Activated T-helper 9 cell treated with anti-CD3 and anti-CD28 coated beads, Interleukin-2, amount 50 U/mL, for 16 hours (primary cell): ENCODE results near the gene AFF2.

Source experiments
- DNase-seq: peaks from one replicate; pipeline ENCODE4 v3.0.0-alpha.2; 2020; ENCODE audit warnings: low read depth

AFF2 gene

DNA sequence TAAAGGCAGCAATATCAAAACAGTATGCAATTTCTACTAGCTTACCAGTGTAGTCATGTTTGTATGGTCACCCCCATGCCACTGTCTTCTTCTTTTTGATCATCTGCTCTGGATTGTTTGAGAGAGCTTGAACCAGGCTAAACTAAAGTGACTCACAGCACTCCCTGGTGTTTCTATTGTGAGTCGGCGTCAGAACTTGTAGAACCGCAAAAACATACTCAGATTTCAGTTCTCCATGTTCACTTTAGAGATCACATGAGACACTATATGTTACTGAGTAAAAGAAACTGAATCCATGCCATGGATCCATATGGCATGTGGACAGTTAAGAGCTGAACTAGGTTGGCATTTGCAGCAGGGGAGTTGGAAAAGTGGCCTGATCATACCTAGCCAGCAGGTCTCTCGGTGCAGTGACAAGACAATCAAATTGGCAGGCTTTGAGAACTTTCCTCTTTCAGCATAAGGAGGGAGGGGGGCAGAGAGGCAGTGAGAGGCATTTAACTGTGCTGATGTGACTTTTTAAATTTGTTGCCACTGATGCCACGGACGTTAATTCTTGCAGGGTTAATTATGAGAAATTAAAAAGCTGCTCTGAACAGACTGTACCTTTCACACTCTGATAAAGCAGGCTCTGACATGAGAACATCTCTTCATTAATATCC, 88.4 kb downstream of the AFF2 start:
- no peak for DNase-seq

DNA sequence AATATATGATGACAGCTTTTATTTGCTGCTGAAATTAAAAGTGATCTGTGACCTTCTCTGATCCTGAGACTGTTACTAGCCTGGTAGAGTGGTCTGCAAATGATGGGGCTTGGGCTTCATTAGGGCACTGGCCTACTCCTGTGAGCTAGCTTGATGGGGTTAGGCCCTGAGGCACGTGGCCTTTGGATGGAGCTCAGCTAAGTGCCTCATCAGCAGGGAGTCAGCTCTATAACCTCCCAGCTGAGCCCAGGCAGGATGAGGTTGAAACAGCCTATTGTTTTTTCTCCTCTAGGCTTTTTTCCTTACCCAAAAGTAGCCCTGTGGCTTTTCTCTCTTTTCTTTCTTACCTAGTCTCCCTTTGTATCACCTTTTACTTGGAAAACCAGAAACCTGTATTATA, 92.2 kb downstream of the AFF2 start:
- DNase-seq, result no peak

DNA sequence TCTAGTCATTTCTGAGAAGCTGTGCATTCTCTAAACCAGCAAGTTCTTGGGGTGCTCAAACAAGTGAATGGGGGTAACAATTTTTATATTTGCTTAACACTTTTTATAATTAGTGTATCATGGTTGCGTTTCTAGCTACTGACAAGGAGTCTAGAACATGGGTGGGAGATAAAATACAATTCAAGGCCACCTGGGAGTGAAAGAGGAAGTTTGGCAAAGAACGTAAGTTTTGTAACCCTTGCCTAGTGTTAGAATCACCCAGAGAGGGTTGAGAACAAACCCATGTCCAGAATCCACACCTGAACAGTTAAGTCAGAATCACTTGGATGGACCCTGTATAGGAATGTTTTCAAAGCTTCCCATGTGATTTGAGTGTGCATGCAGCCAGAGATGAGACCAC, 92.7 kb downstream of the AFF2 start:
- DNase-seq, result no peak

DNA sequence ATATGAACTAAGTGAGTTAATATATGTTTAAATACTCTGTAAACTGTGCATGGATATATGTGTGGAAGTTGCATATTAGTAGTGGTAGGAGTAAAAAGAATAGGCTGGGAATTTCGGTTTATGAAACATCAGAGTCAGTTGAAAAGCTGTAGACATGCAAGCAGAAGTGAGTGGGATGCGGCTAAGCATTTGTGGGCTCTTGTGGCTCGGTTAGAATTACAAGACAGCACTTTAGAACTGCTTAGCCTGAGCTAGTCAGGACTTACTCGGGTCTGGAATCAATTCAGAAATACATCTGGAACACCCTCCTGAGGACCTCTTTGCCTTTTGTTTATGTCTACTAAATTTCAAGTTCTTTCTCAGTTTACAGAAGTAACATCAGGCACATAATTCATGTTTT, 93.6 kb downstream of the AFF2 start:
- no peak for DNase-seq

DNA sequence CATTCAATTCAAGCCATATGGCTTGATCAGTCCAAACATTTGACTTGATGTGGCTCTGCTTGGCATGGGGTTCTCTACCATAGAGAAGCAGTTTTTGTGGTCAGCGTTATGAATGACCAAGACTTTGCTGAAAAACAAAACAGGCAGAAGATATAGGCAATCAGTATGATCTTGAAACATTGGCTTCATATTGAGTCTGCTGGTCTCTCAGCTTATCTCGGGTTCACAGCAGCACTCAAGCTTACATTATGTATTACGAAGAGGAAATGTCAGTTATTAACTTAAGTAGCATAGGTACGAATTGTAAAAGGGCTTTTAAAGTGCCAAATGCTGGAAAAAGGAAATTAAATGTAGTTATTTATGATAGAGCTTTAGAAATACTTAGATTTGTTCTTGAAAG, 99.0 kb downstream of the AFF2 start:
- no peak for DNase-seq

DNA sequence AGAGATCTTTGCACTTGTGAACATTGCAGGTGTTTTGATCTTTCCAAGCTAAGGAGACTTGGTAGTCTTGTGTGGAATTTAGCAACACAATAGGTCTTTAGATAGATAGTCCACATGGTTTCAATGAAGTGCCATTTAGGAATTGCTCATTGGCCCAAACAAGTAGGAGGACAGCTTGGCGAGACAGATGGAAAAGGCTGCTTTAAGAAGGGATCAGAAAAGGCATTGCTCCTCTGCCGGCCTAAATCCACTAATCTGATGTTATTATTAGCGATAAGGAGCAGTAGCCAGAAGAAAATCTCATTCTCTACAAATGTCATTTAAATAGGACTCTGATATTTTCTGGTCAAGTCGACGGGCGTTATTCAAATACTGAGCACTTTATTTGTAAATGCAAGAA, 99.7 kb downstream of the AFF2 start:
- no peak for DNase-seq

DNA sequence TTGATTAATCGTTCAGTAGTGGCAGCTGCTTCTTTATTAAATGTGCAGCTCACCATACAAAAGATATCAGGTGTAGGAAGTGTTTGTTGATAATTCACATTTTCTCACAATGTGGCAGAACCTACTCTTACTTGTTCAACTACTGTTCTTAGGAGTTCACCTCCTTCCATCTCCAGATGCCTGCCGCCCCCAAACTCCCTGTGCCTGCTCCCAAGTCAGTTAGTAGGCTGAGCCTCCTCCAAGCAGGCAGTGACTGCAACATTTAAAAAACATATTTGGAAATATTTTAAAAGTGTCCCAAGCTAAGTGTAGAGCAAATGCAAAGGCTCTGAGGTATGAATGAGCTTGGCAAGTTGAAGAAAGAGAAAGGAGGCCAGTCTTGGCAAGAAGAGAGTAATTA, 100.2 kb downstream of the AFF2 start:
- DNase-seq, result no peak

DNA sequence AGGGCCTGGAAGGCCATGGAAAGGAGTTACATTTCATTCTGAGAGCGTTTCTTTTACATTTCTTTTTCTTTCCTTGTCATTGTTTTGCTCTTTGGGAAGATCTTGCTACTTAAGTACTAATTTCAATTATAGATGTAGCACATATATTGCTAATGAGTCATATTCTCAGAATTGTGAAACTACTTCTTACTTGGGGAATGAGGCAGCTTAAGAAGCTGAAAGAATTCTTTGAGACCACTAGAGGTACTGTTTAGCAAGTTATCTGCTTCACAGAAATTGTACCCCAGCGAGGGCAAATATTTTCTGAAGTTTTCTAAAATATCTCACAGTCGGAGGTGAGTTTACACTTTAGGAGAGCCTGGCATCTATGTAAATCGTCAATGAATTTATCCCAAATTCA, 100.6 kb downstream of the AFF2 start:
- DNase-seq, result no peak

DNA sequence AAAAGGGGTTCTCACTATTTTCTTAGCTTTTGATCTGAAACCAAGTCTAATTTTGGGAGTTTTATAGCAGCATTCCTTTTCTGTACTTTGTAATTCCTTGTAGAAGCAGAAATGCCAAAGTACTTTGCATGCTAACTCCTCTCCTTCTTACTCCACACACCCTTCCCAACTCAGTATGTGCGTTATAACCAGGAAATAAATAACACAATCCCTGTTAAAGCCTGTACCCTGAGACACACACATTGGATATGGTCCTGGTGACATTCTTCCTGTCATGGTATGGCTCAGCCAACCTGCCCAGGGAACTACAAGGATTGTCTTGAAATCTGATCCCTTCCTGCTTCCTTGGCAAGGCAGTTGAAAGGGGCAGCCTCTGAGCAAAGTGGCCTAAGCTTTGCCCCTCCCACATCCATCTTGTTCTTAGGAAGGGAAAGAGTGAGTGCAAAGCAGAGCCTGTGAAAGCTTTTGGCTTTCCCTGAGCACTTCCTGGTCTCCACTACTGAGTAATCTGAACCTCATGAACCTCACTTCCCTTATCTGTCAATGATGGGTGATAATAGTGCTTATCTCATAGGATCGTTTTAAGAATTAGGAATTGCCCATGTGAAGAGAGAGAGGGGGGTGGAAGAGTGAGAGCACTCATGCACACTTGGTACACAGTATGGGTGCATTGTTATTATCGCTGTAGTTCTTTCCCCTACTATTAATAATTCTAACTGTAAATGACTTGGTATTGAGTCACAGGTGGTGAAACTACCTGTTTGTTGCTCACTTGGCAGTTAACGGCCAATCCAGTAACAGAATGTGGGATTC, 109.3 kb downstream of the AFF2 start:
- DNase-seq, result no peak

DNA sequence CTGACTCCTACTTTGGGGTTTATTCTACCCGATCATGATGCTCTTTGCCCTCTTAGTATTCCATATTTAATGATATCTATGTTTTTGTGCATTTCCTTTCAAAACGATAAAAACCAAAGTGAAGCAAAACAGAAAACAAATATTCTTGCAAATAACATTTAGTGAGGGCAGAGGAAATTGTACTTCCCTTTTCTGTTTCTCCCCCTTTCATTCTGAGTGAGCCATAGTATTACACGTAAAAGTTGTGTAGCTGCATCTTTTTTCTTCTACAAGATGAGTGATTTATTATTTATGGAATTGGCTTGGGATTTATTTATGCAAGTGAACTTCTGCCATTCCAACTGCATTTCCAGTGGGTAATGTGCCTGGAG, 109.9 kb downstream of the AFF2 start:
- DNase-seq, result no peak

DNA sequence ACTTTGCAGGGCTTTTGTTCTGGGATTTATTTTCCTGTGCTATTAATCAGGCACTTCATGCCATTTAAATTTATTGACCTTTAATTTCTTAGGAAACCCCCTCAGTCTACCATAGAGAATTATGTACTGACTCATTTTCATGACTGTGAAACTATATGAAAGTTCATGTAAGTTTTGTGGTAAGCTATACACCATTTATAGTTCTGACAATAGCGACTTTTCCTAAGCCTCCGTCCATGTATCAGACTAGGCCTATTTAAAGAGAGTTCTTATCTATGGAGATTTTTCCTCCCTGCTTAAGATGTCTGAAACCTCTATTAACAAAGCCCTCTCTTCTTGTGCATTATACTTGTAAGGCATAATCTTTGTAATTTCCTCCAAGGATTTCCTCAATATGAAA, 111.6 kb downstream of the AFF2 start:
- no peak for DNase-seq

DNA sequence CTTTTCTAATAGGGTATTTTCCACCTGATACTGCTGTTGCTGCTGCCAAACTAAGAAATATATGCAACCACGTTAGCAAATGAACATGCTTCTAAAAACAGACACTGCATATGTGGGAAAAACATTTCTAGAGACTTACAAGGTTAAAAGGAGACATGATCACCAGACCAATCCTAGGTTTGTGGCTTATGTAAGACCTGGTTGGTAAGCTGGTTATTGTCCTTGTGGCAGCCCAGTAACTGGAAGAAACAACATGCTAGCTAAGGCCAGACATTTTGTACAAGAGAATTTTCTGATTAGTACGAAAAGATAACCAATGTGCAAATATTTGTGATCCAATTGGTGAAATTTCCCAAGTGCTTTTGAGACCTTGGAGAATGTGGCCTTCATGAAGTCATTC, 112.0 kb downstream of the AFF2 start:
- no peak for DNase-seq

DNA sequence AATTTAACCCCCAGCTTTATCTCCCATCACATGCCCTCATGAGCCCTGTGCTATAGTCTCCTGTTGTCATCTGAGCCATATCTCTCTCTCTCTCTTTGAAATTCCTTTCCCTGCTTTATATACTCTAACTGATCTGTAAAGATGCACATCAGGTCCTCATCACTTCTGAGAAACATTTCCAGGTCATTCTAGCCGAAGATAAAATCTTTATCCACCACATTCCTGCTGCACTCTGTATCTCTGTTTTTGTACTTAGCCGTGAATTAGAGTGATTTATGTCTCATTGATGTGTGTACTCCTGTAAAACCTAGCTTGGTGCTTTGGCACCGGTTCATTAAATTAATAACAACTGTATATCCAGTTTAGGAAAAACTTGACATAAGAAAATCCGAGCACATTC, 113.2 kb downstream of the AFF2 start:
- DNase-seq, result no peak

DNA sequence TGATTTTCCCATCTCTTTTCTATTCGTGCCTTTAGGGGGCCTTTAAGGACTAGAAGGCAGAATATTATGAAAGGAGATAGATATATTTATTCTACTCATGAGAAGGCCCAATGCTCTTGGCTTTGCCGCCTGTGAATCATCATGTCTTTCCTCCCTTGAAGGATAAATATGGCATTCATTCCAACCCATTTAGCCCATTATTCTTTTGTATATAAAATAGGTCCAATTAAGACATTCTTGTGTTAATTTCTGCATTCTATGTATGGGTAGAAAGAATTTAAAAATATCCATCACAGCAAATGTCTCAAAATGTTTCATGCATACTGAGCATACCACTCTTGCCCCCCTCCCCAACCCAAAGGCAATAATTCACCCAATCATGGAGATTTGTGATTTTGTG, 115.1 kb downstream of the AFF2 start:
- DNase-seq, result no peak

DNA sequence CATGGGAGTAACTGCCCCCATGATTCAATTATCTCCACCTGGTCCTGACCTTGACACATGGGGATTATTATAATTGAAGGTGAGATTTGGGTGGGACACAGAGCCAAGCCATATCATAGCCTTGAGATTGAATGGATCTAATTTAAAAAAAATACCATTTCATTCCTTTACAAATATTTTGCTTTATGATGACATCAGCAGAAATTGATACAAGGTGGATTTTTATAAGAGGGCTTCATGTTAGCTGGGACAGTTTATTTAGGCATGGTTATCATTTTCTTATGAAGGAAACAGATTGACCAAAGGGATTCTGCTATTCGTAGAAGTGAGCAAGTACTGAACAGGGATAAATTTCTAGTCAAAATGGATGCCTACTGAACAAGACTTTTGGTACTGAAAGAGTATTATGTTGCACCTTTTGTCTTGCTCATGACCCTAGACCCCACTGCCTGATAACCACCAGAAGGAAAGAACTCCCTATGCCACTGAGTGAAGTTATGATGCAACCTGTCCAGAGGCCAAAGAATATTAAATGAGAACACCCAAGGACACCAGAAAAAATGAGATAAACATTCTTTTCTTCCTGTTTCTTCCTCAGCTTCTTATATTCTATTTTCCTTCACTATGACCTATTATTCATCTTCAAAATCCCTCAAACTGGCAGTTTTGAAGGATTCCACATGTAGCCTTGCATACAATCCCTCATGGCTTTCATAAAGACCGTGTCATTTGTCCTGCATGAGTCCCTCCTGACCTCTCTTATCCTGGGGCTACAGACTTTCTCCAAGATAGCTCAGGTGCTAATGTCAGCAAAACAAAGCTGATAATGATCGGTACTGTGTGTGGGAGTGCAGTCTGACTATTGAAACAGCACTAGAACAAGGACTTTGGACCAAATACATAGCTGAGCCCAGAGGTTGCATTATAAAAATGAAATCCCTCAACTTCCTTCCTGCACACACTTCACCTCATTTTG, 118.3 kb downstream of the AFF2 start:
- no peak for DNase-seq

DNA sequence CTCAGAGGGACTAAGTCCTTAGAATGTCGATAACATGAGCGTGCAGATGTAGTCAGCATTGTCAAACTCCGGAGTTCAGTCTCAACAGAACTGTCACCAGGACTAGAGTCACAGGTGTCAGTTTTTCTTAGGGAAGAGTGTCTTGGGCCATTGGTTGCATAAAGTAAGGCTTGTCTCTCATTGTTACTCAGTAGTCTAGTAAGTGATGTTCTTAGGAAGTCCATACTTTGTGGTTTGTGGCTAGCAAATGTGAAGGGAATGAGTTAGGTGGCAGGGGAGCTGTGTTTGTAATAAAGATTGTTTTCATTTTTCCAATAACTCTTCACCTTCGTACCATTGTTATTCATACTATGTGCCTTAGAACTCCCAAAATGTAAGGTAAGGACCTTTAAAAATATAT, 119.6 kb downstream of the AFF2 start:
- no peak for DNase-seq

DNA sequence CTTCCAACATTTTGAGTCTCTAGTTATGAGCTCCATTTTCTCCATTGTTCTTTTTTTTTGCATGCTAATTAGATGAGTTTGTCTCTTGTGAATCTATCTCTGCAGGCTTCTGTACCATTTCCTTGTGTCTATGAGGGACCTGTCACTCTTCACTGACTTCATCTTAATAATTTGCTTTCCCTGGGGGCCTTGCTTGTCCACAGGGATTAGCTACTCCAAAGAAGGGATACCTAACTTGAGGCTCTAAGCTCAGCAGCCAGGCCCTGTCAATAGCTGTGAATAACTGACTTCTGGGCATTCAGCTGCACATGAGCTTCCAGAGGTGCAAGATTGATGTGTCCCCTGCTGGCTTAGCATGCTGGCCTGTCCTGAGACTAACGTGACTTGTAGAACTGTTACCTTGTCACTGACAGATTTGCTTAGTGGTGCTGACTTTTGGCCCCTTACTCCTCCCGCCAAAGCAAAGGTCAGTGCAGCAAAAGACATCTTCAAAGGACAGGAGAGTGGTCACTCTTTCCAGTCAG, 124.6 kb downstream of the AFF2 start:
- no peak for DNase-seq

DNA sequence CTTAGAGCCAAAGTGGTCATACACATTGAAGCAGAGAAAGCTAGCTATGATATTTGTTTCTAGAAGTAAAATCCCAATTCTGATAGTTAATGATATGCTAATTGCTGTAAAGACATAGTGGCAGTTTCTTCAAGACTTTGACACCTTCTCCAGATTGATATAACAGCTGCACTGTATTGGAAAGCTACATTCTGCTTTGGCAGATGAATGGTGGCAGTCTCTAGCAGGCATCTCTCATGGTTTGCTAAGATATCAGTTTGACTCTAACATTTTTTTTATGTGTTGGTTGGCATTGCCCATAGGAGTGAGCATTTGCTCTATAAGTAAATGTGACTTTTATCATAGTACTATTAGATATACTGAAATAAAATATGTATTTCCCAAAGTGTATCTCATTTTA, 128.2 kb downstream of the AFF2 start:
- DNase-seq, result no peak

DNA sequence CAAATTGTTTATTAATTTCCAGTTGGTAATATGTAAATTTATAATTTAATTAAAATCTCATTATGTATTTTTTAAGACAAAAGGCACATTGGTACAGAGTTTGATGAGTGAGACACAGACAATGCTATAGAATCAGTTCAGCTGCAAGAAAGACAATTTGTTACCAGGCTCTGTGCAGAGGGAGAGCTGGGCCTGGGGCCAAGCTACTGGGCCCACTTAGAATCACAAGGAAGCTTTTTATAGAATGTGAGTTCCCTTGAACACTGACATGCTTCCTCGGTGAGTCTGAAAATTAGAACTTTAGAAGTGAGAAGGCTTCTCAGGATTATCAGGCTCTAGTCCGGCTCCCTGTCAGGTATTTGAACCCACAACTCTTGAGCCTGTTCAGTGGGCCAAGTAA, 129.0 kb downstream of the AFF2 start:
- DNase-seq, result no peak

DNA sequence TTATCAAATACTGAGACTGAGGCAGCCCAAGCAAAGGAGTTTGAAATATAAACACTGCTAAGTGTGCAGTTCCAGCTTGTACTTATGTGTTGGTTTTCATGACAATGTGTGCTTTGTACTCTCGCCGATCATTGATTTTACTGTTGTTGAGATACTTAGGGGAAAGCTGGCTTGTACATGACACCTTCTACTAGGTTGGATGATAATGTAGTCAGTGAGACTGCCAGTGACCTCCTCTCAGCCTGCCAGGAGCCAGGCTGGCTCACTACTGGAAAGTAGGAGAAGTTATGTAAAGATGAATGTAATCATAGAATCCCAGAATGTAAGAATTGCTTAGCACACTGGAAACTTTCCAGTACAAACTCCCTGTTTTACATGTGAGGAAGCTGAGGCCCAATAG, 132.0 kb downstream of the AFF2 start:
- DNase-seq, result no peak

DNA sequence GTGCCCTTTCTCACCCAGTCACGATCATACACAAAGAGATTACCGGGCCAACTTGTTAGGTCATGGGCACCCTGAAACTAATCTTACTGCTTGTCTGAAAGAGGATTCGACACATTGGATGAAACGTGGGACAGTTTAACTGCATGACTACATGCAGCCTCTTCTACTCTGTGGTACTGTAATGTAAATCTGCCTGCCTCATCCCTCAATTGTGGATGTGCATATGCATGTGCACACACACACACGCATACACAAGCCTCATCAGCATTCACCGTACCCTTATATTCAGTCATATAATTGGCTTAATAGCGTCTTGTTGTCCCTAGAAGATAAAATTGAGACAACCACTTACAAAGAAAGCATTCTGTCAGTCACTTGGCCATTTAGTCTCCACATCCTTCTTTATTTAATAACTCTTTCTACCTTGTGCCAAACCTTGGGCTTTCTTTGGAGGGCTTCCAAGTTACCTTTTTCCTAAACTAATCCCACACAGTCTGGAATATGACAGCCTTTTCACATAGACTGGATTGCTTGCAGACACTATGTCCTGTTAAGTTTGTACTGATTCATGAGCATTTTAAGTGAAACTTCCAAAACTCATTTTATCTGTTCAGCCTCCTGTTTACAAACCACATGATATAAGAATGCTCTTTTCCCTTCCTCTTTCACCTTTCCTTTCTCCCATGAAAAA, 132.9 kb downstream of the AFF2 start:
- no peak for DNase-seq

DNA sequence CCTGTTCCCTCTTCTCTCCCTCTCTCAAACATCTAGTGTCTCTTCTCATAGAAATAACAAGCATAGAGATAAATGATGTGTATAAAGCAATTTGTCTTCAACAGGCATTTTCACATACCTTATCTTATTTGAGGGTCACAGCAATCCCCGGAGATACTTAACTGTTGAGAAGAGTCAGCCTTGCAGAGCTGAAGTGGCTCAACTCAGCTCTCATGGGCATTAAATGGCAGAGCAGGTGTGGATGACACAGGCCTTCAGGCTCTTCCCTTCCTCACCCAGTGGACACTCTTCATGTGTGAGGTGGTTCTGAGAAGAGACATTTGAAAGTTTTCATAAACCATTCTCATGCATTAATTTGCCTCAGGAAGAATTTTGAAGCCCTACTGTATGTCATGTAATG, 134.2 kb downstream of the AFF2 start:
- no peak for DNase-seq
